ENCODE data around the gene CNIH3.

CNIH3 gene

DNA sequence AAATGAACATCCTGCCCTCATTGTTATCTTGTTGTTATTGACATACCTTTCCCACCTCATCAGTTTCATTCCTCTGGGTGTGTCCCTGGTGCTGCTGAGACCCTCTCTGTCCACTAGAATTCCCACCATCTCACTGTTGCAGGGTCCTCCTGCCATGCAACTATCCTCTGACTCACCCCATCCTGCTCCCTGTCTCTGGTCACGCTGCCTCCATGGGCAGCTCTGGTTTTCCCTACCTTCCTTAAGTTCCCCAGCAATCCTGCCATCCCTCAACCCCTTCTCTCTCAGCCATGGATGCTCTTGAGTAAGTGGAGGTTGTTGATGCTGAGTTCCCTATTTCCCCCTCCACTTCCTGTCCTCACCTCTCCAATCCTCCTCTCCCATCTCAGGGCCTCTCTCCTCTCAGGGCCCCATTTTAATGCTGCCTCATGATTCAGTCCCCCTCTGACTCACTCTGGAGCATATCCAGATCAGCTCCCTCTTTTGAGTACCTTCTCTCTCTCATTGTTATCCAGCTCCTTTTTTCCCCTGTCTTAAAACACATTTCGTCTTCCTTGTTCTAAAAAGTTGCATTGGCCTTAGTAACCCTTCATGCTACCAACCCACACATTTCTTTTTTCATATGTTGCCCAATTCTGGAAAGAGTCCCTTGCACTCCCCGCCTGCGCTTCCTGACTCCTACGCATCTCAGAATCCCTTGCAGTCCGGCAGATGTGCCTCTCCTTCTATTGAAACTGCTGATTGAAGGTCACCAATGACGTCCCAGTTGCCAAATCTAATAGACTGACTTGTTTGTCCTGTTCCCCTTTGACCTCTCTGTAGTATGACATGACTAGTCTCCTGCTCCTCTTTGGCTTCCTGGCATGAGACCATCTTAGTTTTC, 92.0 kb downstream of the CNIH3 start:
- no peak for TF ChIP-seq TAF1 (IDR thresholded peaks at IDR 0.05; ENCODE audit: low read depth)
- TF ChIP-seq EP300 (IDR thresholded peaks at IDR 0.05; ENCODE audit: borderline replicate concordance): no peak
- TF ChIP-seq CREB1 (IDR thresholded peaks at IDR 0.05; ENCODE audit: low read depth): no peak
- no peak for TF ChIP-seq ZBTB7A (IDR thresholded peaks at IDR 0.05; ENCODE audit: low read depth)
- TF ChIP-seq, protein P1, sequence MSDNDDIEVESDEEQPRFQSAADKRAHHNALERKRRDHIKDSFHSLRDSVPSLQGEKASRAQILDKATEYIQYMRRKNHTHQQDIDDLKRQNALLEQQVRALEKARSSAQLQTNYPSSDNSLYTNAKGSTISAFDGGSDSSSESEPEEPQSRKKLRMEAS (IDR thresholded peaks at IDR 0.05): no peak
- no peak for TF ChIP-seq YY1 (IDR thresholded peaks at IDR 0.05; ENCODE audit: low read depth)

GRCh38 chr1:224710196-224710595, 94.1 kb downstream of the CNIH3 start:
- no peak for TF ChIP-seq TEAD4 (IDR thresholded peaks at IDR 0.05)
- no peak for TF ChIP-seq CEBPB (IDR thresholded peaks at IDR 0.05)
- TF ChIP-seq REST (IDR thresholded peaks at IDR 0.05; ENCODE audit: low read depth): no peak
- TF ChIP-seq USF1 (IDR thresholded peaks at IDR 0.05): no peak
- TF ChIP-seq RAD21 (IDR thresholded peaks at IDR 0.05; ENCODE audit: low read depth): no peak
- TF ChIP-seq, protein P1 (IDR thresholded peaks at IDR 0.05): no peak
- TF ChIP-seq EGR1 (IDR thresholded peaks at IDR 0.05): no peak
- no peak for TF ChIP-seq CREB1 (IDR thresholded peaks at IDR 0.05; ENCODE audit: low read depth)
- TF ChIP-seq EP300 (IDR thresholded peaks at IDR 0.05; ENCODE audit: borderline replicate concordance): no peak
- no peak for TF ChIP-seq TCF12 (IDR thresholded peaks at IDR 0.05; ENCODE audit: low read depth)
- no peak for TF ChIP-seq TAF1 (IDR thresholded peaks at IDR 0.05; ENCODE audit: low read depth)
- TF ChIP-seq FOXM1 (IDR thresholded peaks at IDR 0.05; ENCODE audit: borderline replicate concordance, low read depth): no peak
- no peak for TF ChIP-seq YY1 (IDR thresholded peaks at IDR 0.05; ENCODE audit: low read depth)
- no peak for TF ChIP-seq NFIC (IDR thresholded peaks at IDR 0.05)
- no peak for TF ChIP-seq ZBTB7A (IDR thresholded peaks at IDR 0.05; ENCODE audit: low read depth)

GRCh38 chr1:224711876-224712275, 95.8 kb downstream of the CNIH3 start:
- TF ChIP-seq TEAD4 (IDR thresholded peaks at IDR 0.05) (no peak), CEBPB (IDR thresholded peaks at IDR 0.05) (no peak)

DNA sequence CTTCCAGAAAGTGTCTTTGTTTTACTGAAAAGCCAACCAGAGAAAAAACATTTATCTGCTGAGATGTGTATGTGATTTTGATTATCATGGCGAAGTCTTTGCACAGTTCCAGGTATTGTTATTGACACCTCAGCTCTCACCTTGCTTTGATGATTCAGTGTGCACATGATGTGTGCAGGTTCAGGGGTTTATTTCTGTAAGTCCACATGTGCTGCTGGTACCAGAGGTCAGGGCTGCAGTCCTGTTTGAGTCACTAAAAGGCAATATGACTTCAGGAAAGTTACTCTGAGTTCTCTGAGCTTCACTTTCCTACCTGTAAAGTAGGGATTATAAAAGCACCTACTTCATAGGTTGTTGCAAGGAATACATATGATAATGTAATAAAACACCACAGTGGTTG, 97.1 kb downstream of the CNIH3 start:
- TF ChIP-seq EGR1 (IDR thresholded peaks at IDR 0.05) (no peak), USF1 (IDR thresholded peaks at IDR 0.05) (no peak), CREB1 (IDR thresholded peaks at IDR 0.05; ENCODE audit: low read depth) (no peak), TAF1 (IDR thresholded peaks at IDR 0.05; ENCODE audit: low read depth) (no peak), EP300 (IDR thresholded peaks at IDR 0.05; ENCODE audit: borderline replicate concordance) (no peak), YY1 (IDR thresholded peaks at IDR 0.05; ENCODE audit: low read depth) (no peak), FOXM1 (IDR thresholded peaks at IDR 0.05; ENCODE audit: borderline replicate concordance, low read depth) (no peak), CEBPB (IDR thresholded peaks at IDR 0.05) (no peak), REST (IDR thresholded peaks at IDR 0.05; ENCODE audit: low read depth) (no peak), RAD21 (IDR thresholded peaks at IDR 0.05; ENCODE audit: low read depth) (no peak), TEAD4 (IDR thresholded peaks at IDR 0.05) (no peak)
- TF ChIP-seq, protein P1 (IDR thresholded peaks at IDR 0.05): no peak

- TF ChIP-seq TAF1 (IDR thresholded peaks at IDR 0.05; ENCODE audit: low read depth): no peak
- TF ChIP-seq TCF12 (IDR thresholded peaks at IDR 0.05; ENCODE audit: low read depth): no peak
- TF ChIP-seq ZBTB7A (IDR thresholded peaks at IDR 0.05; ENCODE audit: low read depth): no peak
- TF ChIP-seq CEBPB (IDR thresholded peaks at IDR 0.05): no peak
- TF ChIP-seq REST (IDR thresholded peaks at IDR 0.05; ENCODE audit: low read depth): no peak
- no peak for TF ChIP-seq YY1 (IDR thresholded peaks at IDR 0.05; ENCODE audit: low read depth)
- TF ChIP-seq RAD21 (IDR thresholded peaks at IDR 0.05; ENCODE audit: low read depth): no peak
- no peak for TF ChIP-seq USF1 (IDR thresholded peaks at IDR 0.05)
- no peak for TF ChIP-seq TEAD4 (IDR thresholded peaks at IDR 0.05)
- TF ChIP-seq, protein P1 (IDR thresholded peaks at IDR 0.05): no peak
- TF ChIP-seq NFIC (IDR thresholded peaks at IDR 0.05): no peak
- TF ChIP-seq EGR1 (IDR thresholded peaks at IDR 0.05): no peak
- no peak for TF ChIP-seq EP300 (IDR thresholded peaks at IDR 0.05; ENCODE audit: borderline replicate concordance)
- TF ChIP-seq FOXM1 (IDR thresholded peaks at IDR 0.05; ENCODE audit: borderline replicate concordance, low read depth): no peak
- TF ChIP-seq CREB1 (IDR thresholded peaks at IDR 0.05; ENCODE audit: low read depth): no peak
These were observed 98.4 kb downstream of the CNIH3 start for GRCh38 chr1:224714553-224714952.
